DOHH2 (cell line): ENCODE results near the gene ADGRB3.

Source experiments
- H3F3A ChIP-seq: fragments of 200-600 bp; sonication (generic), shearing (Covaris generic); 2 replicates; pipeline ENCODE4 v1.6.0; 2016; ENCODE audit warnings: antibody characterized with exemption, mild to moderate bottlenecking; ENCODE audit not compliant: control insufficient read depth, insufficient read depth
- H3K27ac ChIP-seq: fragments of 200-600 bp; sonication (generic); 2 replicates; pipeline ENCODE4 v1.5.1; 2014; ENCODE audit warnings: low read depth, mild to moderate bottlenecking, low read length, moderate library complexity
- H3K27me3 ChIP-seq: fragments of 200-600 bp; sonication (generic); 2 replicates; pipeline ENCODE4 v1.6.1; 2014; ENCODE audit warnings: mild to moderate bottlenecking, low read length, mixed read lengths; ENCODE audit not compliant: control insufficient read depth
- H3K36me3 ChIP-seq: fragments of 200-600 bp; sonication (generic); 2 replicates; pipeline ENCODE4 v1.6.1; 2014; ENCODE audit warnings: mild to moderate bottlenecking, low read length, moderate library complexity, mixed read lengths; ENCODE audit not compliant: control insufficient read depth
- H3K4me1 ChIP-seq: fragments of 200-600 bp; sonication (generic); 2 replicates; pipeline ENCODE4 v1.6.1; 2014; ENCODE audit warnings: mild to moderate bottlenecking, low read length, mixed read lengths; ENCODE audit not compliant: control insufficient read depth
- H3K4me2 ChIP-seq: fragments of 200-600 bp; sonication (generic); 2 replicates; pipeline ENCODE4 v1.6.0; 2014; ENCODE audit warnings: mild to moderate bottlenecking, low read length, moderate library complexity
- H3K4me3 ChIP-seq: fragments of 200-600 bp; sonication (generic); 2 replicates; pipeline ENCODE4 v1.5.1; 2014; ENCODE audit warnings: mild to moderate bottlenecking, low read length, mixed read lengths
- H3K79me2 ChIP-seq: fragments of 200-600 bp; sonication (generic); 2 replicates; pipeline ENCODE4 v1.6.1; 2014; ENCODE audit warnings: mild to moderate bottlenecking, low read length, mixed read lengths; ENCODE audit not compliant: control insufficient read depth
- H3K9me2 ChIP-seq: fragments of 200-600 bp; sonication (generic); replicated peaks from 2 replicates; pipeline ENCODE4 v1.6.1; 2014; ENCODE audit warnings: mild to moderate bottlenecking, low read length, mixed read lengths; ENCODE audit not compliant: control insufficient read depth
- H3K9me3 ChIP-seq: fragments of 200-600 bp; sonication (generic); 2 replicates; pipeline ENCODE4 v1.6.1; 2014; ENCODE audit warnings: antibody characterized with exemption, low read length, mixed read lengths; ENCODE audit not compliant: control insufficient read depth, insufficient read depth
- H4K20me1 ChIP-seq: fragments of 200-600 bp; sonication (generic); 2 replicates; pipeline ENCODE4 v1.6.0; 2014; ENCODE audit warnings: low read depth, mild to moderate bottlenecking, antibody characterized with exemption, low read length, moderate library complexity; ENCODE audit not compliant: control insufficient read depth, insufficient read depth
- EZH2phosphoT487 ChIP-seq: fragments of 200-600 bp; sonication (generic); IDR thresholded peaks from 2 replicates; pipeline ENCODE4 v1.6.1; 2017; ENCODE audit warnings: borderline replicate concordance, mild to moderate bottlenecking, antibody characterized with exemption, low read length, moderate library complexity, mixed read lengths
- TF ChIP-seq, protein P1 (sequence below): fragments of 200-600 bp; sonication (generic); IDR thresholded peaks from one replicate; pipeline ENCODE4 v1.5.1; 2014; ENCODE audit warnings: antibody characterized with exemption, mild to moderate bottlenecking, low read depth, low read length; ENCODE audit not compliant: poor library complexity, severe bottlenecking

Gene ADGRB3

GRCh38 chr6:68680264-68680663 lies 45.2 kb downstream of the ADGRB3 start:
- no peak for TF ChIP-seq EZH2phosphoT487
- TF ChIP-seq, protein P1, sequence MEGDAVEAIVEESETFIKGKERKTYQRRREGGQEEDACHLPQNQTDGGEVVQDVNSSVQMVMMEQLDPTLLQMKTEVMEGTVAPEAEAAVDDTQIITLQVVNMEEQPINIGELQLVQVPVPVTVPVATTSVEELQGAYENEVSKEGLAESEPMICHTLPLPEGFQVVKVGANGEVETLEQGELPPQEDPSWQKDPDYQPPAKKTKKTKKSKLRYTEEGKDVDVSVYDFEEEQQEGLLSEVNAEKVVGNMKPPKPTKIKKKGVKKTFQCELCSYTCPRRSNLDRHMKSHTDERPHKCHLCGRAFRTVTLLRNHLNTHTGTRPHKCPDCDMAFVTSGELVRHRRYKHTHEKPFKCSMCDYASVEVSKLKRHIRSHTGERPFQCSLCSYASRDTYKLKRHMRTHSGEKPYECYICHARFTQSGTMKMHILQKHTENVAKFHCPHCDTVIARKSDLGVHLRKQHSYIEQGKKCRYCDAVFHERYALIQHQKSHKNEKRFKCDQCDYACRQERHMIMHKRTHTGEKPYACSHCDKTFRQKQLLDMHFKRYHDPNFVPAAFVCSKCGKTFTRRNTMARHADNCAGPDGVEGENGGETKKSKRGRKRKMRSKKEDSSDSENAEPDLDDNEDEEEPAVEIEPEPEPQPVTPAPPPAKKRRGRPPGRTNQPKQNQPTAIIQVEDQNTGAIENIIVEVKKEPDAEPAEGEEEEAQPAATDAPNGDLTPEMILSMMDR = no peak
- H4K20me1 ChIP-seq = no peaks in the 10 kb centered on the region
- H3K4me3 ChIP-seq = no peak overlapping the region
- H3K9me3 ChIP-seq = no peaks in the 10 kb centered on the region
- no peaks in the 10 kb centered on the region for H3K27me3 ChIP-seq
- no peaks in the 10 kb centered on the region for H3F3A ChIP-seq
- H3K79me2 ChIP-seq = no peaks in the 10 kb centered on the region
- no peaks in the 10 kb centered on the region for H3K4me1 ChIP-seq
- H3K27ac ChIP-seq = no peak overlapping the region
- no peaks in the 10 kb centered on the region for H3K36me3 ChIP-seq
- no peak overlapping the region for H3K4me2 ChIP-seq
- H3K9me2 ChIP-seq = no peaks in the 10 kb centered on the region

- Histone ChIP-seq H3F3A (no peaks in the 10 kb centered on the region), H3K27ac (no peak overlapping the region), H3K4me1 (no peaks in the 10 kb centered on the region), H3K4me2 (no peak overlapping the region), H3K79me2 (no peaks in the 10 kb centered on the region), H3K4me3 (no peak overlapping the region), H3K36me3 (no peaks in the 10 kb centered on the region), H3K27me3 (no peaks in the 10 kb centered on the region), H3K9me3 (no peaks in the 10 kb centered on the region), H4K20me1 (no peaks in the 10 kb centered on the region), H3K9me2 (no peaks in the 10 kb centered on the region)
- TF ChIP-seq, protein P1 = no peak
These were observed 54.8 kb downstream of the ADGRB3 start for GRCh38 chr6:68689910-68690309.

- no peaks in the 10 kb centered on the region for H3K9me2 ChIP-seq
- no peaks in the 10 kb centered on the region for H4K20me1 ChIP-seq
- no peak overlapping the region for H3K4me3 ChIP-seq
- no peaks in the 10 kb centered on the region for H3K9me3 ChIP-seq
- no peak overlapping the region for H3K27ac ChIP-seq
- no peaks in the 10 kb centered on the region for H3K27me3 ChIP-seq
- no peak overlapping the region for H3K4me2 ChIP-seq
- no peaks in the 10 kb centered on the region for H3K4me1 ChIP-seq
- H3K79me2 ChIP-seq = no peaks in the 10 kb centered on the region
- no peaks in the 10 kb centered on the region for H3F3A ChIP-seq
- no peaks in the 10 kb centered on the region for H3K36me3 ChIP-seq
- TF ChIP-seq, protein P1 = no peak
- no peak for TF ChIP-seq EZH2phosphoT487
These were observed 56.0 kb downstream of the ADGRB3 start for GRCh38 chr6:68691120-68691519.

DNA sequence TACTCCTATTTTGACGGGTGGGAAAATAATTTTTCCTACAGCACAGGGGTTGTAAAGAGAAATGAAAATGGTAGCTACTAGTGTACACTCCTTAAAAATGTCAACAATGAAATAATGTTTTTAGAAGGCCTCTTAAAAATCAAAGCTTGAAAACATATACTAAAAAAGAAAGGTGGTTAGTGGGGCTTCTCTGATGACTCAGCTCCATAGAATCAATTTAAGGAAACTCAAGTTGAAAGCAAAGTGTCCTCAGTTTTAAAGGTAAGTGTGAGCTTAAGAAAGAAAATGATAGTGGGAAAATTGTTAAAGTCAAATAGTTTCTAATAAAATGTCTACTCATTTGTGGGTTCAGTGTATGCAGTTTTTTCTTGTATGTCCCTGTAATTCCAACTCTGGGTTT lies 58.2 kb downstream of the ADGRB3 start:
- no peaks in the 10 kb centered on the region for H3K4me1 ChIP-seq
- no peak overlapping the region for H3K27ac ChIP-seq
- TF ChIP-seq EZH2phosphoT487 = no peak
- TF ChIP-seq, protein P1 = no peak
- no peak overlapping the region for H3K4me2 ChIP-seq
- H3K79me2 ChIP-seq = no peaks in the 10 kb centered on the region
- H4K20me1 ChIP-seq = no peaks in the 10 kb centered on the region
- no peaks in the 10 kb centered on the region for H3K27me3 ChIP-seq
- H3F3A ChIP-seq = no peaks in the 10 kb centered on the region
- H3K4me3 ChIP-seq = no peak overlapping the region
- H3K9me2 ChIP-seq = no peaks in the 10 kb centered on the region
- no peaks in the 10 kb centered on the region for H3K9me3 ChIP-seq
- H3K36me3 ChIP-seq = no peaks in the 10 kb centered on the region
